Neural crest cell (in vitro differentiated cells): Measurements from ENCODE around the gene SETD6. TPM values are rescaled to one million over a fixed set of nuclear protein-coding genes. Genes with fewer than 3 reads are reported as not detected.
A peak's percentile ranks its signal among the peaks of the same experiment; 100 is the strongest.

Source experiments
- DNase-seq: peaks from one replicate; pipeline ENCODE4 v3.0.0; 2021; ENCODE audit warnings: low read depth, mixed read lengths, low spot score
- H3K27ac Mint-ChIP-seq: one replicate; pipeline ENCODE4 v1.8.0; 2021; ENCODE audit warnings: mild to moderate bottlenecking, mixed read lengths; ENCODE audit not compliant: unreplicated experiment
- H3K27me3 Mint-ChIP-seq: 2 replicates; pipeline ENCODE4 v1.8.0; 2021; ENCODE audit warnings: low read depth, mild to moderate bottlenecking, mixed read lengths
- H3K36me3 Mint-ChIP-seq: 2 replicates; pipeline ENCODE4 v1.8.0; 2021; ENCODE audit warnings: low read depth, mild to moderate bottlenecking, mixed read lengths
- H3K4me1 Mint-ChIP-seq: 2 replicates; pipeline ENCODE4 v1.8.0; 2021; ENCODE audit warnings: mixed read lengths
- H3K4me3 Mint-ChIP-seq: one replicate; pipeline ENCODE4 v1.8.0; 2021; ENCODE audit warnings: mild to moderate bottlenecking, mixed read lengths
- H3K9me3 Mint-ChIP-seq: 2 replicates; pipeline ENCODE4 v1.8.0; 2021; ENCODE audit warnings: mixed read lengths
- CTCF ChIP-seq: fragments of 200-600 bp; sonication (generic); conservative IDR thresholded peaks from 2 replicates; pipeline ENCODE4 v1.5.0; 2021; ENCODE audit warnings: antibody characterized with exemption, mild to moderate bottlenecking
- total RNA-seq: library from RNA; stranded (reverse); gene quantifications from 2 replicates; pipeline ENCODE4 v1.2.1, GENCODE V29; 2021

SETD6 gene
- total RNA-seq, 1 donor from 2014 or later, result 35.6 TPM

GRCh38 chr16:58478427-58478826, 36.9 kb upstream of the SETD6 start:
- H3K4me1 Mint-ChIP-seq, result peaks cover 5% of the 10 kb centered on the region
- no peak overlapping the region for H3K4me3 Mint-ChIP-seq
- H3K27ac Mint-ChIP-seq, result no peak overlapping the region

DNA sequence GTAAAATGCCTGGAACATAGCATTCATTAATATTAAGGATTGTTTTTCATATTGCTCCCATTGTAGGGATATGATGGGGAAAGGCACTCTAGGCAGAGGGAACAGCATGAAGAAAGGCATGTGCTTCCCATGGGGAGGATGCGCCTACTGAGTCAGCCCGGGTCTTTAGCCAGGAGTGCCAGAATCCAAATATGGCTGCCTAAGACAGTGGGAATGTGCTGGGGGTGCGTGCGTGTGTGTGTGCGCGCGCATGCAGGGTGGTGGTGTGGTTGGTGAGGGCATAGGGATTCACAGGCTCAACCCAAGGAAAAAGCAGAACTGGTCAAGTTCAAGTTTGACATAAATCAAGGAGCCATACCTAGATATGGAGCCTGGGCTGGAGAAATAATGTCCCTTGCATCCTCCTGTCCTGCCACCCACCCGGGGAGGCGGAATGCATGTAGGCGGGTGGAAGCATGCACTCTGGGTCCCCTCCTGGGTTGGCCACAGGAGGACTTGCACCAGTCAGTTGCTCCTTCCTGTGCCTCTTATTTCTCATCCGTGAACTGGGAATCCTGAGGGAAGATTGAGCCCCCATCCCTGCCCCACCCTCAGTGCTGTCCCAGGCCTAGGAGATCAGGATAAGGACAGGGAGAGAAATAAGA, 34.0 kb upstream of the SETD6 start:
- no peak for DNase-seq
- peaks cover 9% of the 10 kb centered on the region for H3K27me3 Mint-ChIP-seq
- no peak overlapping the region for H3K4me3 Mint-ChIP-seq
- no peak for TF ChIP-seq CTCF
- H3K9me3 Mint-ChIP-seq, result no peaks in the 10 kb centered on the region
- peaks cover 18% of the 10 kb centered on the region for H3K4me1 Mint-ChIP-seq
- no peak overlapping the region for H3K27ac Mint-ChIP-seq
- H3K36me3 Mint-ChIP-seq, result no peaks in the 10 kb centered on the region

More at GRCh38 chr16:58478427-58478826, 36.9 kb upstream of the SETD6 start:
- no peak for TF ChIP-seq CTCF
- Mint-ChIP-seq H3K9me3 (no peaks in the 10 kb centered on the region), H3K36me3 (no peaks in the 10 kb centered on the region), H3K27me3 (peaks cover 21% of the 10 kb centered on the region)
- DNase-seq, result no peak

GRCh38 chr16:58481931-58482330, 33.4 kb upstream of the SETD6 start:
- H3K4me1 Mint-ChIP-seq, result peaks cover 18% of the 10 kb centered on the region
- no peaks in the 10 kb centered on the region for H3K36me3 Mint-ChIP-seq
- no peak overlapping the region for H3K27ac Mint-ChIP-seq
- TF ChIP-seq CTCF, result no peak
- no peaks in the 10 kb centered on the region for H3K9me3 Mint-ChIP-seq
- peaks cover 9% of the 10 kb centered on the region for H3K27me3 Mint-ChIP-seq
- no peak for DNase-seq
- no peak overlapping the region for H3K4me3 Mint-ChIP-seq

- no peaks in the 10 kb centered on the region for H3K9me3 Mint-ChIP-seq
- H3K4me3 Mint-ChIP-seq, result no peak overlapping the region
- H3K27ac Mint-ChIP-seq, result no peak overlapping the region
- H3K36me3 Mint-ChIP-seq, result no peaks in the 10 kb centered on the region
- no peaks in the 10 kb centered on the region for H3K27me3 Mint-ChIP-seq
- TF ChIP-seq CTCF, result no peak
- no peak for DNase-seq
- peaks cover 21% of the 10 kb centered on the region for H3K4me1 Mint-ChIP-seq
Observed at GRCh38 chr16:58485184-58485887, 30.0 kb upstream of the SETD6 start.

- Mint-ChIP-seq H3K4me3 (no peak overlapping the region), H3K4me1 (peaks cover 28% of the 10 kb centered on the region), H3K27me3 (no peaks in the 10 kb centered on the region)
Observed at GRCh38 chr16:58487566-58488351, 27.6 kb upstream of the SETD6 start.

More at GRCh38 chr16:58487566-58488351, 27.6 kb upstream of the SETD6 start:
- TF ChIP-seq CTCF, result peak; percentile 96
- Mint-ChIP-seq H3K27ac (no peak overlapping the region), H3K36me3 (no peaks in the 10 kb centered on the region), H3K9me3 (no peaks in the 10 kb centered on the region)
- DNase-seq, result peak; percentile 94
